Measurements from ENCODE around the gene CX3CR1. TPM values are rescaled to one million over a fixed set of nuclear protein-coding genes. Genes with fewer than 3 reads are reported as not detected.

Gene CX3CR1
- total RNA-seq, 1 experiment from 2014 or later = not detected

DNA sequence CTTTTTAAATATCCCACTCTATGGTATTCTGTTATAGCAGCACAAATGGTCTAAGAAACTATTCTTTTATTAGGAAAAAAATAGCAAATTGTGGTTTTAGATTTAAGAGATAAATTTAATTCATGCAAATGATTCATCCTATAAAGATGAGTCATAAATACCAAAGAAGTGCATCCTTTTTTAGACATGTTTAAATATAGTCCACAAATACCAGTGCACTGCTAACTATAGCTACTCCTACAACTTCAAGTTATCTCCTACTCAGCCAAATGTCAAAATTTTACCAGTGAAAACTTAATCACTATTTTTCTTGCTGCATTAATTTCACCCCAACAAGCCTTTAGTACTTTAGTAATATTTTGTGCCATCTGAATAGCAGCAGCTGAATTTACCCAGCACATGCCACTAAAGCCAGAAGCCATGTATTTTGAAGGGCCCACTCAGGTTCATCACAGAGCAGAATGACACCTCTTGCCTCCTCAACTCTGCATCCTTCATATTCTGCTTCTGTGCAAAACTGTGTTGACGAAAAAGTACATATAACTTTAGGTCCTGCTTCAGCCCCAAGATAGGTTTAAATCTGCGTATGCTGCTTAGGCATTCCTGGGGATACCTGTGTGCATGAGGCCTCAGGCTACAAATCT lies 24.9 kb downstream of the CX3CR1 start:
- Mint-ChIP-seq H3K4me1 (ENCODE audit: low read depth, unreplicated experiment) (no peaks in the 10 kb centered on the region), H3K4me3 (ENCODE audit: low read depth, unreplicated experiment) (no peak overlapping the region), H3K27me3 (ENCODE audit: unreplicated experiment) (peaks cover 91% of the 10 kb centered on the region), H3K9me3 (ENCODE audit: low read depth, unreplicated experiment) (no peaks in the 10 kb centered on the region), H3K36me3 (ENCODE audit: insufficient read depth, unreplicated experiment) (no peaks in the 10 kb centered on the region), H3K27ac (ENCODE audit: unreplicated experiment) (no peak overlapping the region)
- DNase-seq = no peak
- TF ChIP-seq, protein P1, sequence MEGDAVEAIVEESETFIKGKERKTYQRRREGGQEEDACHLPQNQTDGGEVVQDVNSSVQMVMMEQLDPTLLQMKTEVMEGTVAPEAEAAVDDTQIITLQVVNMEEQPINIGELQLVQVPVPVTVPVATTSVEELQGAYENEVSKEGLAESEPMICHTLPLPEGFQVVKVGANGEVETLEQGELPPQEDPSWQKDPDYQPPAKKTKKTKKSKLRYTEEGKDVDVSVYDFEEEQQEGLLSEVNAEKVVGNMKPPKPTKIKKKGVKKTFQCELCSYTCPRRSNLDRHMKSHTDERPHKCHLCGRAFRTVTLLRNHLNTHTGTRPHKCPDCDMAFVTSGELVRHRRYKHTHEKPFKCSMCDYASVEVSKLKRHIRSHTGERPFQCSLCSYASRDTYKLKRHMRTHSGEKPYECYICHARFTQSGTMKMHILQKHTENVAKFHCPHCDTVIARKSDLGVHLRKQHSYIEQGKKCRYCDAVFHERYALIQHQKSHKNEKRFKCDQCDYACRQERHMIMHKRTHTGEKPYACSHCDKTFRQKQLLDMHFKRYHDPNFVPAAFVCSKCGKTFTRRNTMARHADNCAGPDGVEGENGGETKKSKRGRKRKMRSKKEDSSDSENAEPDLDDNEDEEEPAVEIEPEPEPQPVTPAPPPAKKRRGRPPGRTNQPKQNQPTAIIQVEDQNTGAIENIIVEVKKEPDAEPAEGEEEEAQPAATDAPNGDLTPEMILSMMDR (IDR thresholded peaks at IDR 0.05; ENCODE audit: unreplicated experiment) = no peak
- BruUV-seq (replicated peaks) = no TSS peak
- CTCF ChIA-PET = no interaction called here
- intact Hi-C loops (cut with micrococcal nuclease; ENCODE audit: unreplicated experiment) = no loop called here

DNA sequence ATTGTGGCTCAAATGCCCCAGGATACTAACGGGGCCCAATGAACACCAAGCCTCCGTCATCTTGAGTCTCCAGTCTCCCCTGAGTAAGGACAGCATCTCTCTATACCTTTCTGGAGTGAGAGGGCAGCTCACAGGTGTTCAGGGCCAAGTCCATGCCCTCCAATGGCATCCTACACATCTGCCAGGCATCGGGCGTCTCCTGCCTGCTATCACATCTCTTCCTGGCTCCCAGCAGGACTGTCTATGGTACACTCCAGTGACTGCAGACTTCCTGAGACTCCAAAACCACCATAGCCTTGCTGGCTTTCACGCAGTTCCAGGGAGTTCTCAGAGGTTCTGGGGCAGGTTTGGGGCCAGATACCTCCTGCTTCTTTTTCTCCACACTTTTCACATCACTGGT lies 28.3 kb downstream of the CX3CR1 start:
- BruUV-seq (replicated peaks) = no TSS peak
- H3K4me3 Mint-ChIP-seq (ENCODE audit: low read depth, unreplicated experiment) = no peak overlapping the region

DNA sequence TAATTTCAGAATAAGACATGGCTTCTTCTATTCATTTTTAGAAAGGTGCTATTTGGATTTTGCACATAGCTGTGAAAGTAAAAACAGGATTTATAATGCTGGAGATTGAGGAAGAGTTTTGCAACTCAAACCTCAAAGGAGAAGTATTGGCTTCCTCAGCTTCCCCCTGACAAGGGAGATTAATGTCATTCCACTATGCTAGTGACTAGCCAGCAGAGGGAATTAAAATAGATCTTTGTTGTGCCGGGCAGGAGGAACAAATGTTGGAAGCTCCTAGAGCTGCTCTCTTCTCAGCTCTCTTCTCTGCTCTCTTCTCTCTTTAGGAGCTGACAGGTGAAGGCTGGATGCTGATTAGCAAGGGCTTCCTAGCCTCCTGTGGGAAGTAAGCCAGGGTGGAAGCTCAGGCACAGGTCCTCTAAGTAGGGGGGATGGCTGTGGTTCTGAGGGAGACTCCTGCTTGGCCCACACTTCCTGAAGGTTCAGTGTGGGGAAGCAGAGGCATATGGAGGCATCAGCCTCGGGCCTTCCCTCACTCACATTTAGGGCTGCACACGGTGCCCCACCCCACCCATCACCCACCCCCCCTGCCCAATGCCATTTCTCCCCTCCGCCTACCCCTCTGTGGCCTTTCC lies 29.6 kb downstream of the CX3CR1 start:
- CTCF ChIA-PET = interaction anchor here (0.8 kb wide), 1 partner anchor 38 kb away, joined by 3 read pairs; no protein-coding TSS in a partner anchor
- no peak overlapping the region for H3K27ac Mint-ChIP-seq (ENCODE audit: unreplicated experiment)
- intact Hi-C loops (cut with micrococcal nuclease; ENCODE audit: unreplicated experiment) = no loop called here
- H3K4me3 Mint-ChIP-seq (ENCODE audit: low read depth, unreplicated experiment) = no peak overlapping the region
- H3K9me3 Mint-ChIP-seq (ENCODE audit: low read depth, unreplicated experiment) = no peaks in the 10 kb centered on the region
- BruUV-seq (replicated peaks) = no TSS peak
- H3K4me1 Mint-ChIP-seq (ENCODE audit: low read depth, unreplicated experiment) = no peaks in the 10 kb centered on the region
- no peak for DNase-seq
- TF ChIP-seq, protein P1 (IDR thresholded peaks at IDR 0.05; ENCODE audit: unreplicated experiment) = no peak
- no peaks in the 10 kb centered on the region for H3K36me3 Mint-ChIP-seq (ENCODE audit: insufficient read depth, unreplicated experiment)
- H3K27me3 Mint-ChIP-seq (ENCODE audit: unreplicated experiment) = peaks cover 55% of the 10 kb centered on the region

More for the DNA sequence above, 28.3 kb downstream of the CX3CR1 start:
- Mint-ChIP-seq H3K36me3 (ENCODE audit: insufficient read depth, unreplicated experiment) (no peaks in the 10 kb centered on the region), H3K27ac (ENCODE audit: unreplicated experiment) (no peak overlapping the region), H3K9me3 (ENCODE audit: low read depth, unreplicated experiment) (no peaks in the 10 kb centered on the region), H3K4me1 (ENCODE audit: low read depth, unreplicated experiment) (no peaks in the 10 kb centered on the region), H3K27me3 (ENCODE audit: unreplicated experiment) (peaks cover 66% of the 10 kb centered on the region)
- TF ChIP-seq, protein P1 (IDR thresholded peaks at IDR 0.05; ENCODE audit: unreplicated experiment) = no peak
- CTCF ChIA-PET = no interaction called here
- intact Hi-C loops (cut with micrococcal nuclease; ENCODE audit: unreplicated experiment) = no loop called here
- no peak for DNase-seq

DNA sequence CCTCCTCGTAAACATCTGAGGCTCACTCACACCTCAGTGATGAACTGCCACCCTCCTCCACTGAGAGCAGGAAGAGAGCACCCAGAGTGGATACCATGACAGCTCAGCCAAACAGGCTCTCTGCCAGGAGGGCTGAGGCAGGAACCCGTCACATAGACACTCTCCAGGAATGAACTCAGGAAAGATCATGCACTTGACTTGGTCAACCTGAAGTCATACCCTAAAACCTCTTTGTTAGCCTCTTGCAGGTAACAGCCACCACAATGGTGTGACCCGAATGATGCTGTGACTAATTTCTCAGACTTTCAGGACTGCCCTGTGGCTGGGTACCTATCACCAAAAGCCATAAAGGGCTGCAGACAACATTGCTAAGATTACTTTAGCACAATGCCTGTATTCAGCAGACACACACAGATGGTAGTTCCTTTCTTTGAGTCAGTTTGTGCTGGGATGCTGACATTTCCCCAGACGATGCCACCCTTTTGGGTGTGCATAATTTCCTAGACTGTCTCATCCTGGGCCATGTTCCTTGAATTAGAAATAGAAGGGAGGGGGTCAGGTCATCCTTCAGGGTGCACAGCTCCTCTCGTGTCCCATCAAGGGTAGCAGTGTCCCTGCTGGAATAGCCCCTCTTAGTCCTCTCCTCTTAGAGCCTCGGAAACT lies 30.3 kb downstream of the CX3CR1 start:
- H3K36me3 Mint-ChIP-seq (ENCODE audit: insufficient read depth, unreplicated experiment) = no peaks in the 10 kb centered on the region
- H3K27me3 Mint-ChIP-seq (ENCODE audit: unreplicated experiment) = peaks cover 55% of the 10 kb centered on the region
- TF ChIP-seq, protein P1 (IDR thresholded peaks at IDR 0.05; ENCODE audit: unreplicated experiment) = no peak
- no peaks in the 10 kb centered on the region for H3K4me1 Mint-ChIP-seq (ENCODE audit: low read depth, unreplicated experiment)
- H3K9me3 Mint-ChIP-seq (ENCODE audit: low read depth, unreplicated experiment) = no peaks in the 10 kb centered on the region
- no peak overlapping the region for H3K27ac Mint-ChIP-seq (ENCODE audit: unreplicated experiment)
- H3K4me3 Mint-ChIP-seq (ENCODE audit: low read depth, unreplicated experiment) = no peak overlapping the region
- CTCF ChIA-PET = interaction anchor here (0.8 kb wide), 1 partner anchor 39 kb away, joined by 3 read pairs; no protein-coding TSS in a partner anchor
- DNase-seq = no peak
- BruUV-seq (replicated peaks) = no TSS peak
- intact Hi-C loops (cut with micrococcal nuclease; ENCODE audit: unreplicated experiment) = no loop called here

Measured in Calu3 (cell line).